Measurements from ENCODE around the gene GSTK1.

GSTK1 gene

DNA sequence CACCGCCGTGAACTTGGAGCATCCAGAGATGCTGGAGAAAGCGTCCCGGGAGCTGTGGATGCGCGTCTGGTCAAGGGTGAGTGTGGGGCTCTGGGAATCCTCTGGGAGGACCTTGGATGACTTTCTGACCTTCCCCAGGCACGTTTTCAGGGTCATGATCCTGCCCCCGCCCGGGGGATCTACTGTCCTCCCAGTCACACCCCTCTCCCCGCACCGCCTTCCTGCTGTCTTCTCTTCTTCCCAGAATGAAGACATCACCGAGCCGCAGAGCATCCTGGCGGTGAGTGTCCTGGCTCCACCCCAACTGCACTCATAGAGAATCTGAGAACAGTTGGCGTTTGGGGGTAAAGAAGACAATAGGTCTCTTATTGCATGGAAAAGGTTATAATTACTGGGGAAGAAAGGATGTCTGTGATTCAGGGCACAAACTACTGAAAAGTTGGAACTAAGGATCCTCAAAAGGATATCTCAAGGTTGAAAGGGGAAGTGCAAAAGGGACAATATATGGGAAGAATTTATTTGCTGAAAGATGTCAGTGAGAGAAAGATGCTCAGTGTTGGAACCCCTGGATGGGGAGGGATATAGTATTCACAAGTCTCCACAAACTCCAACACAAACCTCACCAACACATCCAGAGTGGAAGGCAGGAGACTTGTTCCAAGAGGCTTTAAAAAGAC lies 1.9 kb downstream of the GSTK1 start:
- no peak overlapping the region for H4K91ac ChIP-seq (ENCODE audit: low read depth, low read length)
- no peaks in the 10 kb centered on the region for H3K9me3 ChIP-seq (ENCODE audit: insufficient read depth, low read depth, low read length)
- H4K8ac ChIP-seq (ENCODE audit: low read depth, low read length) = no peak overlapping the region
- H2BK5ac ChIP-seq (ENCODE audit: low read depth, low read length, poor library complexity) = no peak overlapping the region
- WGBS (ENCODE audit: extremely low coverage, insufficient coverage, insufficient read length) = no CpG with 5 or more reads among the region's 15 CpGs
- H3K9ac ChIP-seq (ENCODE audit: low read length) = no peak overlapping the region
- peaks cover 28 to 30% of the 10 kb centered on the region in 2 experiments for H3K36me3 ChIP-seq (ENCODE audit: control insufficient read depth in 1 of 2, insufficient read depth in 2 of 2, low read length in 2 of 2)
- H2AFZ ChIP-seq (ENCODE audit: insufficient read depth, low read length, poor library complexity) = no peak overlapping the region
- no peak overlapping the region for H2BK12ac ChIP-seq (ENCODE audit: low read length)
- H3K14ac ChIP-seq (ENCODE audit: low read length) = no peak overlapping the region
- no peak for DNase-seq
- H2AK5ac ChIP-seq (ENCODE audit: low read length) = no peak overlapping the region
- no peak overlapping the region for H3K23ac ChIP-seq (ENCODE audit: low read length)
- H3K4me1 ChIP-seq (ENCODE audit: control insufficient read depth in 1 of 2, insufficient read depth in 2 of 2, low read length in 2 of 2) = peaks cover 4 to 10% of the 10 kb centered on the region in 2 experiments
- no peak overlapping the region for H3K4me2 ChIP-seq (ENCODE audit: low read length)
- no peak overlapping the region for H3K4me3 ChIP-seq (ENCODE audit: low read depth, low read length)
- H4K12ac ChIP-seq (ENCODE audit: low read depth, low read length) = peak overlapping the region; percentile 37
- no peak overlapping the region for H3K18ac ChIP-seq (ENCODE audit: low read length)
- H3K79me2 ChIP-seq (ENCODE audit: control insufficient read depth, insufficient read depth, low read length, poor library complexity) = peaks cover 8% of the 10 kb centered on the region
- H3K27ac ChIP-seq (ENCODE audit: low read depth, low read length) = no peak overlapping the region
- no peak overlapping the region for H2BK120ac ChIP-seq (ENCODE audit: insufficient read depth, low read length, poor library complexity)
- peaks cover 7% of the 10 kb centered on the region for H3K79me1 ChIP-seq (ENCODE audit: low read length)
- no peak overlapping the region for H3K4ac ChIP-seq (ENCODE audit: low read depth, low read length)
- H3K27me3 ChIP-seq (ENCODE audit: insufficient read depth, low read length) = no peaks in the 10 kb centered on the region

DNA sequence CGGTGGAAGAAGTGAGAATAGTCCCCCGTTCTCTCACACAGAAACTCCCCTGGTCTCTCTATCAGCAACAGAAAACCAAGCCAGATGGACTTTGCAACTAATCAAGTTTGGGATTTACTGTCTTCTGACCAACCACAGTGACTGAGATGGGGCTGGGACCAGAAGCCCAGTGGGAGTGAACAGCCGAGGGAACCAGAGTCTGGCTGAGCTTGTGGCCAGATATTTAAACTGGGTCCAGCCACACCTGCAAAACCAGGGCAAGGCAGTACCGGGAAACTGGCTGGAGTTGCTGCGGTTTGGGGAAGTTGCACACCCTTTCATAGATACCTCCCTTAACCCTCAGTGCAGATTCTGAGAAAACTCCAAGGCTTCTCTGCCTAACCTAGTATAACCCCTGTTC lies 6.0 kb downstream of the GSTK1 start:
- no CpG with 5 or more reads among the region's 5 CpGs for WGBS (ENCODE audit: extremely low coverage, insufficient coverage, insufficient read length)
- no peak overlapping the region for H4K12ac ChIP-seq (ENCODE audit: low read depth, low read length)
- no peak overlapping the region for H3K18ac ChIP-seq (ENCODE audit: low read length)

GRCh38 chr7:143271240-143271639 lies 8.0 kb downstream of the GSTK1 start:
- H3K4ac ChIP-seq (ENCODE audit: low read depth, low read length) = no peak overlapping the region
- no peak overlapping the region for H3K14ac ChIP-seq (ENCODE audit: low read length)
- no peak for DNase-seq
- no peak overlapping the region for H3K23ac ChIP-seq (ENCODE audit: low read length)
- H3K27ac ChIP-seq (ENCODE audit: low read depth, low read length) = no peak overlapping the region
- no peak overlapping the region for H3K18ac ChIP-seq (ENCODE audit: low read length)
- H3K4me2 ChIP-seq (ENCODE audit: low read length) = no peak overlapping the region
- H2BK12ac ChIP-seq (ENCODE audit: low read length) = no peak overlapping the region
- H2AFZ ChIP-seq (ENCODE audit: insufficient read depth, low read length, poor library complexity) = no peak overlapping the region
- H3K4me1 ChIP-seq (ENCODE audit: control insufficient read depth in 1 of 2, insufficient read depth in 2 of 2, low read length in 2 of 2) = no peaks in the 10 kb centered on the region
- H3K36me3 ChIP-seq (ENCODE audit: control insufficient read depth in 1 of 2, insufficient read depth in 2 of 2, low read length in 2 of 2) = peaks cover 21 to 26% of the 10 kb centered on the region in 2 experiments
- H4K8ac ChIP-seq (ENCODE audit: low read depth, low read length) = no peak overlapping the region
- no peaks in the 10 kb centered on the region for H3K79me1 ChIP-seq (ENCODE audit: low read length)
- no peak overlapping the region for H3K4me3 ChIP-seq (ENCODE audit: low read depth, low read length)
- H3K27me3 ChIP-seq (ENCODE audit: insufficient read depth, low read length) = no peaks in the 10 kb centered on the region
- H2AK5ac ChIP-seq (ENCODE audit: low read length) = no peak overlapping the region
- no peaks in the 10 kb centered on the region for H3K9me3 ChIP-seq (ENCODE audit: insufficient read depth, low read depth, low read length)
- H2BK120ac ChIP-seq (ENCODE audit: insufficient read depth, low read length, poor library complexity) = no peak overlapping the region
- H4K91ac ChIP-seq (ENCODE audit: low read depth, low read length) = no peak overlapping the region
- no peak overlapping the region for H2BK5ac ChIP-seq (ENCODE audit: low read depth, low read length, poor library complexity)
- H3K79me2 ChIP-seq (ENCODE audit: control insufficient read depth, insufficient read depth, low read length, poor library complexity) = no peaks in the 10 kb centered on the region
- H4K12ac ChIP-seq (ENCODE audit: low read depth, low read length) = no peak overlapping the region
- H3K9ac ChIP-seq (ENCODE audit: low read length) = no peak overlapping the region
- no CpG with 5 or more reads among the region's 1 CpG for WGBS (ENCODE audit: extremely low coverage, insufficient coverage, insufficient read length)

More for the DNA sequence above, 6.0 kb downstream of the GSTK1 start:
- H3K9ac ChIP-seq (ENCODE audit: low read length) = no peak overlapping the region
- no peaks in the 10 kb centered on the region for H3K9me3 ChIP-seq (ENCODE audit: insufficient read depth, low read depth, low read length)
- H3K79me1 ChIP-seq (ENCODE audit: low read length) = no peaks in the 10 kb centered on the region
- no peak overlapping the region for H4K8ac ChIP-seq (ENCODE audit: low read depth, low read length)
- H2BK5ac ChIP-seq (ENCODE audit: low read depth, low read length, poor library complexity) = no peak overlapping the region
- H3K4ac ChIP-seq (ENCODE audit: low read depth, low read length) = no peak overlapping the region
- no peak overlapping the region for H2BK120ac ChIP-seq (ENCODE audit: insufficient read depth, low read length, poor library complexity)
- no peak for DNase-seq
- H3K4me2 ChIP-seq (ENCODE audit: low read length) = no peak overlapping the region
- no peak overlapping the region for H3K14ac ChIP-seq (ENCODE audit: low read length)
- H2BK12ac ChIP-seq (ENCODE audit: low read length) = no peak overlapping the region
- H3K79me2 ChIP-seq (ENCODE audit: control insufficient read depth, insufficient read depth, low read length, poor library complexity) = no peaks in the 10 kb centered on the region
- H4K91ac ChIP-seq (ENCODE audit: low read depth, low read length) = no peak overlapping the region
- no peak overlapping the region for H2AK5ac ChIP-seq (ENCODE audit: low read length)
- H3K36me3 ChIP-seq (ENCODE audit: control insufficient read depth in 1 of 2, insufficient read depth in 2 of 2, low read length in 2 of 2) = peaks cover 30% of the 10 kb centered on the region in 2 experiments
- no peak overlapping the region for H3K27ac ChIP-seq (ENCODE audit: low read depth, low read length)
- H2AFZ ChIP-seq (ENCODE audit: insufficient read depth, low read length, poor library complexity) = no peak overlapping the region
- H3K27me3 ChIP-seq (ENCODE audit: insufficient read depth, low read length) = no peaks in the 10 kb centered on the region
- H3K4me3 ChIP-seq (ENCODE audit: low read depth, low read length) = no peak overlapping the region
- H3K23ac ChIP-seq (ENCODE audit: low read length) = no peak overlapping the region
- H3K4me1 ChIP-seq (ENCODE audit: control insufficient read depth in 1 of 2, insufficient read depth in 2 of 2, low read length in 2 of 2) = peaks cover 4% of the 10 kb centered on the region in 2 experiments

- no peak overlapping the region for H2AFZ ChIP-seq (ENCODE audit: insufficient read depth, low read length, poor library complexity)
- no peak overlapping the region for H4K12ac ChIP-seq (ENCODE audit: low read depth, low read length)
- H2BK5ac ChIP-seq (ENCODE audit: low read depth, low read length, poor library complexity) = no peak overlapping the region
- no peak overlapping the region for H4K8ac ChIP-seq (ENCODE audit: low read depth, low read length)
- H3K79me2 ChIP-seq (ENCODE audit: control insufficient read depth, insufficient read depth, low read length, poor library complexity) = no peaks in the 10 kb centered on the region
- H2BK12ac ChIP-seq (ENCODE audit: low read length) = no peak overlapping the region
- H3K36me3 ChIP-seq (ENCODE audit: control insufficient read depth in 1 of 2, insufficient read depth in 2 of 2, low read length in 2 of 2) = peaks cover 18% of the 10 kb centered on the region in 2 experiments
- no peaks in the 10 kb centered on the region for H3K4me1 ChIP-seq (ENCODE audit: control insufficient read depth in 1 of 2, insufficient read depth in 2 of 2, low read length in 2 of 2)
- no peak overlapping the region for H2BK120ac ChIP-seq (ENCODE audit: insufficient read depth, low read length, poor library complexity)
- H3K4ac ChIP-seq (ENCODE audit: low read depth, low read length) = no peak overlapping the region
- no peak for DNase-seq
- no peak overlapping the region for H3K9ac ChIP-seq (ENCODE audit: low read length)
- H3K27me3 ChIP-seq (ENCODE audit: insufficient read depth, low read length) = no peaks in the 10 kb centered on the region
- no peak overlapping the region for H3K27ac ChIP-seq (ENCODE audit: low read depth, low read length)
- H3K4me3 ChIP-seq (ENCODE audit: low read depth, low read length) = no peak overlapping the region
- no peak overlapping the region for H3K23ac ChIP-seq (ENCODE audit: low read length)
- no CpG with 5 or more reads among the region's 2 CpGs for WGBS (ENCODE audit: extremely low coverage, insufficient coverage, insufficient read length)
- H3K14ac ChIP-seq (ENCODE audit: low read length) = no peak overlapping the region
- no peak overlapping the region for H2AK5ac ChIP-seq (ENCODE audit: low read length)
- H3K18ac ChIP-seq (ENCODE audit: low read length) = no peak overlapping the region
- H3K79me1 ChIP-seq (ENCODE audit: low read length) = no peaks in the 10 kb centered on the region
- H4K91ac ChIP-seq (ENCODE audit: low read depth, low read length) = no peak overlapping the region
- H3K4me2 ChIP-seq (ENCODE audit: low read length) = no peak overlapping the region
- H3K9me3 ChIP-seq (ENCODE audit: insufficient read depth, low read depth, low read length) = no peaks in the 10 kb centered on the region
These were observed 9.6 kb downstream of the GSTK1 start for GRCh38 chr7:143272871-143273270.
